Endothelial cell of umbilical vein (primary cell): ENCODE measurements around the gene ORC6. TPM values are rescaled to one million over a fixed set of nuclear protein-coding genes. Genes with fewer than 3 reads are reported as not detected.

Source experiments
- BruUV-seq: library from RNA; stranded (reverse); fragments of 400-500 nt; replicated peaks from 2 replicates; lab custom pipeline; 2021; lab: Mats Ljungman, UMichigan
- CTCF ChIA-PET: fragments of 300-600, 350-600 bp; sonication (Branson Sonifier 250); formaldehyde crosslinking; loops from one replicate; lab custom pipeline; 2021; ENCODE audit warnings: antibody characterized with exemption, inconsistent platforms; lab: Charles Lee
- POLR2A ChIA-PET: fragments of 300-600, 350-600 bp; sonication (Branson Sonifier 250); formaldehyde crosslinking; loops from one replicate; lab custom pipeline; 2021; ENCODE audit warnings: antibody characterized with exemption, inconsistent platforms; lab: Charles Lee
- DNase-seq: peaks from one replicate; pipeline ENCODE4 v3.0.0-alpha.2; 2011; ENCODE audit warnings: low read depth, low spot score
- FAIRE-seq: peaks from 2 replicates; lab custom pipeline; 2011; peaks lifted over from hg19 to GRCh38; lab: Jason Lieb, UNC
- H2AFZ ChIP-seq: 2 replicates; pipeline ENCODE4 v1.6.0; 2012; ENCODE audit warnings: low read depth, low read length, control low read depth, inconsistent platforms
- H3K27ac ChIP-seq: 2 replicates; pipeline ENCODE4 v1.5.1; 2011; ENCODE audit warnings: low read depth, mild to moderate bottlenecking, control low read depth, low read length, moderate library complexity; ENCODE audit not compliant: insufficient read depth
- H3K27me3 ChIP-seq, 2 experiments: 2 replicates each; pipeline versions ENCODE4 v1.6.0 to v1.6.1; 2011; ENCODE audit warnings: low read length in 2 of 2, mixed read lengths in 1 of 2; ENCODE audit not compliant: control insufficient read depth in 2 of 2, insufficient read depth in 2 of 2
- H3K36me3 ChIP-seq, 2 experiments: 2 replicates in 1 of 2; 3 replicates in 1 of 2; pipeline ENCODE4 v1.5.1; 2011; ENCODE audit warnings: low read length in 2 of 2, mild to moderate bottlenecking in 1 of 2, moderate library complexity in 1 of 2; ENCODE audit not compliant: control insufficient read depth in 2 of 2, insufficient read depth in 2 of 2; ENCODE audit errors: extremely low read depth in 1 of 2
- H3K4me1 ChIP-seq: 3 replicates; pipeline ENCODE4 v1.5.1; 2011; ENCODE audit warnings: mild to moderate bottlenecking, low read length; ENCODE audit not compliant: control insufficient read depth, insufficient read depth; ENCODE audit errors: extremely low read depth
- H3K4me2 ChIP-seq: 2 replicates; pipeline ENCODE4 v1.6.1; 2011; ENCODE audit warnings: low read length, control low read depth, mixed read lengths; ENCODE audit not compliant: insufficient read depth
- H3K4me3 ChIP-seq, 3 experiments: fragments of 200-600 bp in 1 of 3; sonication (generic), shearing (Covaris generic) in 1 of 3; replicated peaks in 1 of 3; 2 replicates each; pipeline ENCODE4 v1.5.1; 2011 to 2016; ENCODE audit warnings: control low read depth in 3 of 3, low read length in 3 of 3, mild to moderate bottlenecking in 2 of 3, inconsistent platforms in 1 of 3, low read depth in 1 of 3, moderate library complexity in 1 of 3; ENCODE audit not compliant: insufficient read depth in 1 of 3
- H3K79me2 ChIP-seq: 2 replicates; pipeline ENCODE4 v1.6.0; 2012; ENCODE audit warnings: low read length, inconsistent platforms; ENCODE audit not compliant: control insufficient read depth, insufficient read depth
- H3K9ac ChIP-seq: replicated peaks from 2 replicates; pipeline ENCODE3; 2011; ENCODE audit warnings: low read length, control low read depth; ENCODE audit not compliant: insufficient read depth; ENCODE audit errors: extremely low read depth
- H3K9me1 ChIP-seq: replicated peaks from 3 replicates; pipeline ENCODE4 v1.6.0; 2011; ENCODE audit warnings: mild to moderate bottlenecking, low read length; ENCODE audit not compliant: control insufficient read depth, insufficient read depth; ENCODE audit errors: extremely low read depth
- H3K9me3 ChIP-seq: replicated peaks from 2 replicates; pipeline ENCODE4 v1.5.1; 2012; ENCODE audit warnings: low read length, inconsistent platforms; ENCODE audit not compliant: control insufficient read depth, insufficient read depth
- H4K20me1 ChIP-seq: replicated peaks from 2 replicates; pipeline ENCODE3; 2011; ENCODE audit warnings: mild to moderate bottlenecking, low read length; ENCODE audit not compliant: control insufficient read depth, insufficient read depth; ENCODE audit errors: extremely low read depth
- EZH2 ChIP-seq: IDR thresholded peaks from 2 replicates; pipeline ENCODE4 v1.6.1; 2012; ENCODE audit warnings: borderline replicate concordance, low read depth, mild to moderate bottlenecking, moderate library complexity, low read length, inconsistent platforms; ENCODE audit not compliant: severe bottlenecking
- FOS ChIP-seq: IDR thresholded peaks from 2 replicates; pipeline ENCODE4 v1.6.1; 2011; ENCODE audit warnings: mild to moderate bottlenecking, low read length, moderate library complexity, borderline replicate concordance; ENCODE audit not compliant: insufficient read depth
- GATA2 ChIP-seq: IDR thresholded peaks from 2 replicates; pipeline ENCODE4 v1.7.0; 2011; ENCODE audit warnings: low read depth, mild to moderate bottlenecking, moderate library complexity, mixed read lengths, low read length; ENCODE audit not compliant: insufficient read length, insufficient read depth
- JUN ChIP-seq: IDR thresholded peaks from 2 replicates; pipeline ENCODE4 v1.6.1; 2011; ENCODE audit warnings: borderline replicate concordance, low read depth; ENCODE audit not compliant: insufficient read length, insufficient read depth
- MYC ChIP-seq: IDR thresholded peaks from one replicate; pipeline ENCODE4 v1.6.1; 2011; ENCODE audit warnings: mild to moderate bottlenecking, low read depth, low read length
- POLR2A ChIP-seq: IDR thresholded peaks from 2 replicates; pipeline ENCODE4 v1.6.1; 2012; ENCODE audit warnings: low read depth, mild to moderate bottlenecking, control low read depth, low read length
- POLR2AphosphoS5 ChIP-seq: IDR thresholded peaks from 2 replicates; pipeline ENCODE4 v1.6.1; 2012; ENCODE audit warnings: low read depth, mild to moderate bottlenecking, control low read depth, low read length, moderate library complexity; ENCODE audit not compliant: insufficient read depth
- dilution Hi-C: fragments of 300-500 bp; cut with MboI; formaldehyde crosslinking; loops from one replicate; pipeline ENCODE4 v1.15.0; 2019; ENCODE audit warnings: low sequenced_read_pairs; ENCODE audit not compliant: extremely low pct_ligation_motif_present
- intact Hi-C: fragments of 100-400 bp; cut with micrococcal nuclease; formaldehyde crosslinking; loops from one replicate; pipeline ENCODE4 v1.10.0; 2022
- polyA plus RNA-seq, 4 experiments: library from polyadenylated mRNA; depleted of rRNA in 3 of 4; stranded (reverse) in 3 of 4; unstranded in 1 of 4; fragments of >200 nt; gene quantifications; 2 replicates each; pipeline versions ENCODE4 v1.2.1 to v1.2.3, GENCODE V29; 2011 to 2012; ENCODE audit warnings: missing spikeins in 1 of 4
- total RNA-seq: library from RNA; stranded (reverse); gene quantifications from 2 replicates; pipeline ENCODE4 v1.2.3, GENCODE V29; 2021
- TF ChIP-seq, protein P1 (sequence below): IDR thresholded peaks from 2 replicates; pipeline ENCODE4 v1.6.1; 2011; ENCODE audit not compliant: insufficient read depth, insufficient read length
- TF ChIP-seq, protein P2 (sequence below), 2 donors: IDR thresholded peaks; 1 replicate in 1 of 2; 2 replicates in 1 of 2; pipeline ENCODE4 v1.5.1; 2011; ENCODE audit warnings: low read length in 2 of 2, mild to moderate bottlenecking in 2 of 2, moderate library complexity in 2 of 2, control low read depth in 1 of 2, inconsistent platforms in 1 of 2, low read depth in 1 of 2; ENCODE audit not compliant: insufficient read depth in 1 of 2; ENCODE audit errors: extremely low read depth in 1 of 2

Gene ORC6
- total and polyA plus RNA-seq, 2 donors (not counting 3 experiments of a cell fraction or from before 2014, with no cell fraction given) = 15.9 to 31.1 TPM

DNA sequence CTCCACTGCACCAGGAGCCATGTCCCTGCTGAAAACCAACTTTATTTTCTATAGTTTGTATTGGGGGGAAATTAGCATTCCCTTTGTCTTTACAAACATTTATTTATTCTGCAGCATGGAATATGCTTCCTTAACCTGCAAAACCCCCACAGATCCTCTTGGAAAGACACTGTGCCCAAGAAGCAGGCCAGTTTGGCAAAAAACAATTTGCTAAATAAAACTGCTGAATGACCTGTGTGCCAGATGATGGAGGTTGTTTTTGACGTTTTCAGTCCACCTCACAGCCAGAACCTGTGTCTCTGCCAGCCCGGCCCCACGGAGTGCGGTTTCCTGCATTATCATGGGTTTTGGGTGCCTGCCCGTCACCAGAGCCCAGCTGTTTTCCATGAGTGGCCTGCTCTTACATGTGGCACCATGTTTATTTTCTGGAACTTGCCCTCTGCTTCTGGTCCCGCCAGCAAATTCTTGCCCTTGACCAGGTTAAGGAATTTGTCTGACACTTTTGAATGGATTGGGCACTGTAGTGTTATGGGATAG is 26.4 kb downstream of the ORC6 start:
- H4K20me1 ChIP-seq = no peaks in the 10 kb centered on the region
- DNase-seq (no peak), FAIRE-seq (no peak)
- no peak for TF ChIP-seq GATA2
- TF ChIP-seq JUN = no peak
- TF ChIP-seq, protein P1, sequence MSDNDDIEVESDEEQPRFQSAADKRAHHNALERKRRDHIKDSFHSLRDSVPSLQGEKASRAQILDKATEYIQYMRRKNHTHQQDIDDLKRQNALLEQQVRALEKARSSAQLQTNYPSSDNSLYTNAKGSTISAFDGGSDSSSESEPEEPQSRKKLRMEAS = no peak
- no peak for TF ChIP-seq POLR2AphosphoS5
- no peak for TF ChIP-seq FOS
- TF ChIP-seq, protein P2, sequence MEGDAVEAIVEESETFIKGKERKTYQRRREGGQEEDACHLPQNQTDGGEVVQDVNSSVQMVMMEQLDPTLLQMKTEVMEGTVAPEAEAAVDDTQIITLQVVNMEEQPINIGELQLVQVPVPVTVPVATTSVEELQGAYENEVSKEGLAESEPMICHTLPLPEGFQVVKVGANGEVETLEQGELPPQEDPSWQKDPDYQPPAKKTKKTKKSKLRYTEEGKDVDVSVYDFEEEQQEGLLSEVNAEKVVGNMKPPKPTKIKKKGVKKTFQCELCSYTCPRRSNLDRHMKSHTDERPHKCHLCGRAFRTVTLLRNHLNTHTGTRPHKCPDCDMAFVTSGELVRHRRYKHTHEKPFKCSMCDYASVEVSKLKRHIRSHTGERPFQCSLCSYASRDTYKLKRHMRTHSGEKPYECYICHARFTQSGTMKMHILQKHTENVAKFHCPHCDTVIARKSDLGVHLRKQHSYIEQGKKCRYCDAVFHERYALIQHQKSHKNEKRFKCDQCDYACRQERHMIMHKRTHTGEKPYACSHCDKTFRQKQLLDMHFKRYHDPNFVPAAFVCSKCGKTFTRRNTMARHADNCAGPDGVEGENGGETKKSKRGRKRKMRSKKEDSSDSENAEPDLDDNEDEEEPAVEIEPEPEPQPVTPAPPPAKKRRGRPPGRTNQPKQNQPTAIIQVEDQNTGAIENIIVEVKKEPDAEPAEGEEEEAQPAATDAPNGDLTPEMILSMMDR (IDR thresholded peaks at IDR 0.05; ENCODE audit: extremely low read depth in 1 of 2, insufficient read depth in 1 of 2, low read depth in 1 of 2, low read length in 2 of 2) = no peak
- no peak for TF ChIP-seq MYC
- no peak for TF ChIP-seq EZH2
- TF ChIP-seq POLR2A = no peak
- intact Hi-C loops (no loop called here), dilution Hi-C loops (no loop called here)
- H3K36me3 ChIP-seq = no peaks in the 10 kb centered on the region
- H3K9me1 ChIP-seq = no peaks in the 10 kb centered on the region
- POLR2A ChIA-PET = no interaction called here
- H3K79me2 ChIP-seq = no peaks in the 10 kb centered on the region
- H3K27me3 ChIP-seq = no peaks in the 10 kb centered on the region
- no peak overlapping the region for H3K4me2 ChIP-seq
- no peaks in the 10 kb centered on the region for H3K9me3 ChIP-seq
- CTCF ChIA-PET = no interaction called here
- H3K27ac ChIP-seq = no peak overlapping the region
- no peaks in the 10 kb centered on the region for H3K4me1 ChIP-seq
- H3K4me3 ChIP-seq = no peak overlapping the region
- no peak overlapping the region for H3K9ac ChIP-seq
- no peak overlapping the region for H2AFZ ChIP-seq
- no TSS peak for BruUV-seq
